Neural cell (in vitro differentiated cells): ENCODE measurements around the gene CTXN1. TPM values are rescaled to one million over a fixed set of nuclear protein-coding genes. Genes with fewer than 3 reads are reported as not detected.

Source experiments
- H2AFZ ChIP-seq: fragments of 200-600, 300-800 bp; sonication (generic), shearing (Covaris generic); 2 replicates; pipeline ENCODE4 v1.6.0; 2014; ENCODE audit warnings: low read depth, mild to moderate bottlenecking, antibody characterized with exemption, low read length, moderate library complexity
- H3F3A ChIP-seq: fragments of 200-600 bp; shearing (Covaris generic); 2 replicates; pipeline ENCODE4 v1.6.1; 2016; ENCODE audit warnings: mild to moderate bottlenecking, moderate library complexity, mixed read lengths, antibody characterized with exemption, low read length; ENCODE audit not compliant: insufficient read depth, poor library complexity, severe bottlenecking
- H3K27ac ChIP-seq: fragments of 200-600, 300-800 bp; sonication (generic), shearing (Covaris generic); 2 replicates; pipeline ENCODE4 v1.5.1; 2014; ENCODE audit warnings: mild to moderate bottlenecking, low read length, moderate library complexity
- H3K27me3 ChIP-seq: fragments of 300-800, 200-600 bp; sonication (generic), shearing (Covaris generic); 2 replicates; pipeline ENCODE4 v1.6.0; 2014; ENCODE audit warnings: mild to moderate bottlenecking, low read depth, low read length, moderate library complexity; ENCODE audit not compliant: insufficient read depth
- H3K36me3 ChIP-seq: fragments of 300-800, 200-600 bp; sonication (generic), shearing (Covaris generic); 2 replicates; pipeline ENCODE4 v1.5.1; 2014; ENCODE audit warnings: mild to moderate bottlenecking, antibody characterized with exemption, low read length, moderate library complexity; ENCODE audit not compliant: insufficient read depth
- H3K4me2 ChIP-seq: fragments of 300-800, 200-600 bp; sonication (generic), shearing (Covaris generic); 2 replicates; pipeline ENCODE4 v1.6.0; 2014; ENCODE audit warnings: mild to moderate bottlenecking, low read length
- H3K4me3 ChIP-seq: fragments of 300-800, 200-600 bp; sonication (generic), shearing (Covaris generic); 2 replicates; pipeline ENCODE4 v1.5.1; 2014; ENCODE audit warnings: mild to moderate bottlenecking, low read length, moderate library complexity
- H3K79me2 ChIP-seq: fragments of 200-600 bp; shearing (Covaris generic); replicated peaks from 2 replicates; pipeline ENCODE4 v1.6.0; 2014; ENCODE audit warnings: mild to moderate bottlenecking, low read length, moderate library complexity; ENCODE audit not compliant: insufficient read depth
- H3K9ac ChIP-seq: fragments of 300-800, 200-600 bp; sonication (generic), shearing (Covaris generic); 2 replicates; pipeline ENCODE4 v1.6.1; 2016; ENCODE audit warnings: mild to moderate bottlenecking, low read length, mixed read lengths
- H3K9me2 ChIP-seq: fragments of 200-600 bp; shearing (Covaris generic); 2 replicates; pipeline ENCODE4 v1.6.1; 2016; ENCODE audit warnings: mild to moderate bottlenecking, low read length, mixed read lengths; ENCODE audit not compliant: insufficient read depth
- H3K9me3 ChIP-seq: fragments of 200-600, 300-800 bp; sonication (generic), shearing (Covaris generic); 2 replicates; pipeline ENCODE4 v1.6.1; 2016; ENCODE audit warnings: mild to moderate bottlenecking, mixed run types, low read length, moderate library complexity, mixed read lengths
- H4K20me1 ChIP-seq: fragments of 200-600 bp; shearing (Covaris generic); 2 replicates; pipeline ENCODE4 v1.6.1; 2016; ENCODE audit warnings: mild to moderate bottlenecking, mixed run types; ENCODE audit not compliant: insufficient read depth
- CTCF ChIP-seq: fragments of 450-650 bp; IDR thresholded peaks from 2 replicates; pipeline ENCODE4 v1.5.1; 2014; ENCODE audit warnings: antibody characterized with exemption, mild to moderate bottlenecking, moderate library complexity; ENCODE audit not compliant: poor library complexity, severe bottlenecking
- EP300 ChIP-seq: fragments of 450-650 bp; conservative IDR thresholded peaks from 2 replicates; pipeline ENCODE4 v1.6.1; 2014; ENCODE audit warnings: antibody characterized with exemption, mild to moderate bottlenecking, moderate library complexity; ENCODE audit not compliant: poor library complexity, severe bottlenecking
- EZH2 ChIP-seq: fragments of 200-600, 300-800 bp; shearing (Covaris generic), sonication (generic); IDR thresholded peaks from 2 replicates; pipeline ENCODE4 v1.6.1; 2014; ENCODE audit warnings: antibody characterized with exemption, low read length, borderline replicate concordance, mild to moderate bottlenecking; ENCODE audit not compliant: insufficient read depth, poor library complexity, severe bottlenecking
- MXI1 ChIP-seq: fragments of 450-650 bp; conservative IDR thresholded peaks from 2 replicates; pipeline ENCODE4 v1.6.1; 2014; ENCODE audit warnings: antibody characterized with exemption, mild to moderate bottlenecking; ENCODE audit not compliant: poor library complexity, severe bottlenecking
- POLR2AphosphoS5 ChIP-seq: IDR thresholded peaks from 2 replicates; pipeline ENCODE4 v1.6.1; 2012
- RAD21 ChIP-seq: fragments of 450-650 bp; conservative IDR thresholded peaks from 2 replicates; pipeline ENCODE4 v1.6.1; 2014; ENCODE audit warnings: antibody characterized with exemption, mild to moderate bottlenecking, moderate library complexity
- REST ChIP-seq: IDR thresholded peaks from 2 replicates; pipeline ENCODE4 v1.6.1; 2012; ENCODE audit warnings: borderline replicate concordance
- SMC3 ChIP-seq: fragments of 450-650 bp; conservative IDR thresholded peaks from 2 replicates; pipeline ENCODE4 v1.6.1; 2014; ENCODE audit warnings: antibody characterized with exemption, mild to moderate bottlenecking, moderate library complexity; ENCODE audit not compliant: poor library complexity
- TAF1 ChIP-seq: IDR thresholded peaks from 2 replicates; pipeline ENCODE4 v1.6.1; 2012; ENCODE audit warnings: low read depth
- polyA plus RNA-seq: library from polyadenylated mRNA; depleted of rRNA; stranded (reverse); fragments of >200 nt; gene quantifications from 2 replicates; pipeline ENCODE4 v1.2.3, GENCODE V29; 2014

CTXN1 gene
- polyA plus RNA-seq, 1 donor from 2014 or later: 24.7 TPM

DNA sequence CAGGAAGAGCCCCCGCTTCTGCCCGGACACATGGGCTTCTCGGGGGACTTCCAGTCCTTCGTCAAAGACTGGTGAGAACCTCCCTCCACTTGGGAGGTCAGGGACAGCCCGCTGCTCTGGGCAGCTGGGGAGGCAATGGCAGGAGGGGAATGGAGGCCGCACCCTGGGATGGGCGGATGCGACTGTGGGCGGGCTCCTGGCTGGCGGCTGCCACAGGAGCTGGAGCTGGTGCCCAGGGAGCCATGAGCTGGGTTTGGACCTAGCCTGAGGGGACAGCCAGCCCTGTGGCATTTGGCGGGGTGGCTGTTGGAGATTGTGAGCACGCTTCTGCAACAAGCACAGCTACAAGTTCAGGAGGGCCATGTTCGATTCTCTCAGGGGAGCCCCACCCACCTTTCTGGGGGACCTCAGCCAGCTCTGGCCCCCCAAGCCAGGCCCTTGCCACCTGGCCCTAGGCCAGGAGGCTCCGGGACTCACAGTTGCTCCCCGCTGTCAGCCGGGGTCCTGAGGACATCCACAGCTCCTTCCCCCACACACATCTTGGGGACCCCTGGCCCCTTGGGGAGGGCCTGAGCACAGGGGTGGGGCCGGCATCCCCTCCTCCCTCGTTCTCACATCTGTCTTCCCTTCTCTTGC, 14.3 kb downstream of the CTXN1 start:
- Histone ChIP-seq H3K9me3 (no peaks in the 10 kb centered on the region), H3K9me2 (no peaks in the 10 kb centered on the region), H3K36me3 (no peaks in the 10 kb centered on the region), H3K27me3 (peaks cover 27% of the 10 kb centered on the region), H3F3A (no peaks in the 10 kb centered on the region), H3K4me3 (no peak overlapping the region), H4K20me1 (no peaks in the 10 kb centered on the region), H3K9ac (no peak overlapping the region), H2AFZ (no peak overlapping the region), H3K79me2 (no peaks in the 10 kb centered on the region), H3K27ac (no peak overlapping the region), H3K4me2 (no peak overlapping the region)
- TF ChIP-seq POLR2AphosphoS5 (no peak), EP300 (no peak), REST (no peak), SMC3 (no peak), RAD21 (no peak), EZH2 (no peak), CTCF (no peak), MXI1 (no peak), TAF1 (no peak)

GRCh38 chr19:7910321-7911161, 15.4 kb downstream of the CTXN1 start:
- TF ChIP-seq RAD21 (no peak), MXI1 (no peak), SMC3 (no peak), POLR2AphosphoS5 (no peak), CTCF (no peak), TAF1 (no peak), EP300 (no peak), REST (no peak), EZH2 (no peak)
- Histone ChIP-seq H3K79me2 (peaks cover 7% of the 10 kb centered on the region), H3K9me3 (no peaks in the 10 kb centered on the region), H3K36me3 (no peaks in the 10 kb centered on the region), H3F3A (no peaks in the 10 kb centered on the region), H3K4me3 (no peak overlapping the region), H3K9ac (no peak overlapping the region), H3K9me2 (no peaks in the 10 kb centered on the region), H3K27ac (no peak overlapping the region), H3K4me2 (no peak overlapping the region), H4K20me1 (no peaks in the 10 kb centered on the region), H2AFZ (no peak overlapping the region), H3K27me3 (peaks cover 16% of the 10 kb centered on the region)
